HG02870 (cell line): ENCODE measurements around the gene AKR1C3.
"Not testable (repeated sequence)": the region's sequence is repeated elsewhere in the genome, so short reads cannot be mapped to it uniquely, and the experiment has no call there.

Experiments used
- ATAC-seq: cut with Tn5 transposase; IDR thresholded peaks from one replicate; pipeline ENCODE4 v1.9.1; 2021; ENCODE audit warnings: mild to moderate bottlenecking, moderate library complexity; ENCODE audit not compliant: unreplicated experiment

Gene AKR1C3

DNA sequence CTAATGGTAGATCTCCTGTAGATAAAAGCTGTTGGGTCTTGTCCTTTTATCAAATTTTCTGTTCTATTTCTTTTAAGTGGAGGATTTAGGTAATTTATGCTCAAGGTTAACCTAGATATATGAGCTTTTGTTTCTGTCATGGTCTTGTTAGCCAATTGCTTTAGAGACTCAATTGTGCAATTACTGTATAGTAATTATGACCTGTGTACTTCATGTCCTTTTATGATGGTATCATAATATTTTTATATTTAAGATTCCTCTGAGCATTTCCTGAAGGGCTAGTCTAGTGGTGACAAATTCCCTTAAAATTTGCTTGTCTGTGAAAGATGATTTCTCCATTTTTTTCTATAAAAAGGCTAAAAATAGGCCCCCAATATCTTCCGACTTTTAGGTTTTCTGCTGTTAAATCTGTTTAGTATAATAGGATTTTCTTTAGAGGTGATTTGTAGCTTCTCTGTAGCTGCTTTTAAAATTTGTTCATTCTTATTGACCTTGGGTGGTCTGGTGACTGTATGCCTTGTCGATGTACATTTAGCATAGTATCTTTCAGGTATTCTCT, 5.4 kb upstream of the AKR1C3 start:
- ATAC-seq, result no peak

DNA sequence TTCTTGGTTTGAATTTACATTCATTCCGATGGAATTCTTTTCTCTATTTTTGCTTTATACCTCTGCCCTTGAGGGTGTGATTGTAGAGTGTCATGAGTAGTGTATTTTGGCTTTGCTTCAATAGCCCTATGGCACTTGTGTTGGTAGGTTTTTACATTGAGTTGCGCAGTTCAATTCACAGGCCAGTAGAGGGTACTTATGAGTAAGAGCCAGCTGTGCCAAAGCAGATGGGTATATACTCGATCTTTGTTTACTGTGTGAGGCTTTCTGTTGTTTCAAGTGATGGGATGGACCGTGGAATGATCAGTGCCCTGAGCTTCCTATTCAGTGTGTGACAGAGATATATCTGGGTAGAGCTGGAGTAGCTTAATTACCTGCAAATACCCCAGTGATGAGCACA, 4.3 kb upstream of the AKR1C3 start:
- ATAC-seq, result peak; percentile 51

GRCh38 chr10:5090551-5090950, 3.7 kb upstream of the AKR1C3 start:
- ATAC-seq, result no peak

DNA sequence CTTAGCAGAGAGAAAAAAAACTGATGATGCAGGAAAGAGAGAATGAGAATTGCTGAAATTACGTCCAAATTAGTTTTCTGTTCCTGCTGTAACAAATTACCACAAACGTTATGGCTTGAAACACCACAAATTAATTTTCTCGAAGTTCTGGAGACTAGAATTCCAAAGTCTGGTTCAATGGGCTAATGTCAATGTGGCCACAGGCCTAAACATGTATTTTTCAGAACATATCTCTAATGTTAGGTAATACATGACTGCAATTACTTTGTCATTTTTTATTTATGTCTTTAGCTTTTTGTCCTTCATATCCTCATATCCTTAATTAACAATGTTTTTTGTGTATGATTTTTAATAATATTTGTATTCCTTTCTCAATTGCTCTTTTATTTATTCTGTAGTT, 3.0 kb upstream of the AKR1C3 start:
- no peak for ATAC-seq

DNA sequence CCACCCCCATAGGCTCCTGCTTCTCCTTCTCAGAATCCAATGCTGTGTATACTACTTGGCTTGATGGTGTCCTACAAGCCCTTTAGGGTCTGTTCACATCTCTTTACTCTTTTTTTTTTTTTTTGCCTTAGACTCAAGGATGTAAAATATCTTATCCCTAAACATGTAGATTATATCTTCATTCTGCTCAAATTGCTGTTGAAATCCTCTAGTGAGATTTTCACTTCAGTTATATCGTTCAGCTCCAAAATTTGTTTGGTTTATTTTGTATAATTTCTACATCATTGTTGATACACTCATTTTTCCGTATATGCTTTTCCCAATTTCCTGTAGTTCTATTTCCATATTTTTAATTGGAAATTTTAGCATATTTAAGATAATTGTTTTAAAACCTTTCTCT, 1.8 kb upstream of the AKR1C3 start:
- ATAC-seq, result no peak

DNA sequence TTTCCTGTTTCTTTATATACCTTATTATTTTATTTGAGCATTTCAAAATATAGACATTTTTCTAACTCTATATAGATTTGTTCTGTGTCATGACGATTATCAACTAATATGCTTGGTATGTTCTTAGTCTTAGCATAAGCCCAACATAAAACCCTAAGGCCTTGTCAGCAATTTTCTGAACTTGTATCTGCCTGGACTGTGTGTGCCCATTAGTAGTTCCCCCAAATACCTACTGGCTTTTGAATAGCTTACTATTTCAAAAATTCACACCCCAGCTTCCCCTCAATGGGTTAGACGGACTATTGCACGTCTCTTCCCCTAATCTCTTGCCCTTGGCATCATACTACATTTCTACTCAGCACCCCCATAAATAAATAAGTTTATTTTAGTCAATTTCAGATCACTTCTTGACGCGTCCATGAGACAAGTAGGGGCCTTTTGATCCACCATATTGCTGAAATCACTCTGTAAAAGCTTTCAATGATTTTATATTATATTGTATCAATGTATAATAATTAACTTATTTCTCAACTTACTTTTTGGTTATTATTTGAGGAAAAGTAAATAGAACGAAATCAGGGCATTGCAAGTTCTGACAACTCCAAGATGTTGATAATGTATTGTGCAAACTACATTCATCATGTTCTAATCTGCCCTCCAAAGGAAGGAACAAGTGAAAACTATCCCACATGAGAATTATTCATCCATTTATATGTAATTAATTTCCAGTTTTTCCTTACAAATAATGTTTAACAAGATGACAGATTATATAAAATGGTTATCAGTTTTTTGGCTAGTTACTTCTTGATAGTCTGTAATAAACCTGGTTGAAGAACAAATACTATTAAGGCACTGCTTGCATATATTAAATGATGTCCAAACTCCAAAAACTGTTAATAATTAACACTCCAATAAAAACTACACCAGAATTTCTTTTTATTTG, 1.1 kb upstream of the AKR1C3 start:
- ATAC-seq, result no peak

- no peak for ATAC-seq
Measured at GRCh38 chr10:5095687-5096086, 1.5 kb downstream of the AKR1C3 start.

GRCh38 chr10:5096108-5096507, 1.9 kb downstream of the AKR1C3 start:
- ATAC-seq, result no peak

DNA sequence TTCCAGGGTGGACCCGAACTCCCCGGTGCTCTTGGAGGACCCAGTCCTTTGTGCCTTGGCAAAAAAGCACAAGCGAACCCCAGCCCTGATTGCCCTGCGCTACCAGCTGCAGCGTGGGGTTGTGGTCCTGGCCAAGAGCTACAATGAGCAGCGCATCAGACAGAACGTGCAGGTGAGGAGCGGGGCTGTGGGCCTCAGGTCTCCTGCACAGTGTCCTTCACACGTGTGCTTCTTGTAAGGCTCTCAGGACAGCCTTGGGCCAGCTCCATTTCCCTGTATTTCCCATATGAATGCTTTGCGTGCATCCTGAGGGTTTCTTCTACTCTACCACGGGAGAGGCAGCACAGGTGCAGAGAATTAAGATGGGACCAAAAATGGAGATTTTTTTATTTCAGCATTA, 8.3 kb downstream of the AKR1C3 start:
- not testable (repeated sequence) for ATAC-seq

DNA sequence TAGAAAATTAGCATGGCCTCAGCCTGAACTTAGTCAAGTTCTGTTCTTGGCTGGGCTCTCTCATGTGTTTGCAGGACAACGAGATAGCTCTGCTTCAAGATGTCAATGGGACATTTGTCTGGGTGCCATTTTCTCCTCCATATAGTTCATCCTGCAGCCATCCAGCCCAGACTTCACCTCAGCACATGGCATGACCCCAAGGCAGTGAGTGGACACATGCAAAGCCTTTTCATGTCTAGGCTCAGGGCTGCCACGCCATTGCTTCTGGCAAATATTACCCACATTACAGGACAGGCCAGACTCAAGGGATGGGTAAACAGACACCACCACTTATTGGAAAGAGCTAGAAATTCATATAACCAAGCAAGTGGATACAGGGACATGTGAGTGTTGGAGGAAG, 9.3 kb downstream of the AKR1C3 start:
- ATAC-seq, result no peak

DNA sequence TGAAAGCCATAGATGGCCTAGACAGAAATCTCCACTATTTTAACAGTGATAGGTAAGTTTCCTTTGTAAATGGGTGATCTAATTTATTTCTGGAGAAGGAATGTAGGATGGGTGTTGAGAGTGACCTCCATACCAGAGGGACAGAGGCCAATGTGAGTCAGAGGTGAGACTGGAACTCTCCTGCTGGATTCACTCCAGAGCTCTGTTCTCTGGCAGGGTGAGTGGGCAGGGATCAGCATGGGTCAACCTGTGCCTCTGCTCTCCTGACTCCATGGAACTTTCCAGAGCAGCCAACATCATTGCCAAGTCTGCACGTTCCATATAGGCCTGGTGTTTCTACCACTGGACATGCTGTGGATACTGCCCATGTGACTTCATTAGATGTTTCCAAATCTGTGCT, 11.4 kb downstream of the AKR1C3 start:
- no peak for ATAC-seq

DNA sequence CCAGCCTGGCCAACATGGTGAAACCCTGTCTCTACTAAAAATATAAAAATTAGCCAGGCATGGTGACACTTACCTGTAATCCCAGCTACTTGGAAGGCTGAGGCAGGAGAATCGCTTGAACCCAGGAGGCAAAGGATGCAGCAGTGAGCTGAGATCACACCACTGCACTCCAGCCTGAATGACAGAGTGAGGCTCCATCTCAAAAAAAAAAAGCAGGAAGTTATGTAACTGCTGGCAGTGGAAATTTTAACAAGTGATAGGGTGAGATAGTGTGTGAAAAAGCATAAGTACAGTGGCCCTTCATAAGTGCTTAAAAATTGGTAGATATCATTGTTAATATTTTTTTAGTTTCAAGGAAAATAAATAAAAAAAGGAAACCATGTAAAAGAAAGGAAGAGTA, 12.3 kb downstream of the AKR1C3 start:
- ATAC-seq, result no peak

- ATAC-seq, result no peak
Measured at GRCh38 chr10:5107860-5108526, 13.8 kb downstream of the AKR1C3 start.

DNA sequence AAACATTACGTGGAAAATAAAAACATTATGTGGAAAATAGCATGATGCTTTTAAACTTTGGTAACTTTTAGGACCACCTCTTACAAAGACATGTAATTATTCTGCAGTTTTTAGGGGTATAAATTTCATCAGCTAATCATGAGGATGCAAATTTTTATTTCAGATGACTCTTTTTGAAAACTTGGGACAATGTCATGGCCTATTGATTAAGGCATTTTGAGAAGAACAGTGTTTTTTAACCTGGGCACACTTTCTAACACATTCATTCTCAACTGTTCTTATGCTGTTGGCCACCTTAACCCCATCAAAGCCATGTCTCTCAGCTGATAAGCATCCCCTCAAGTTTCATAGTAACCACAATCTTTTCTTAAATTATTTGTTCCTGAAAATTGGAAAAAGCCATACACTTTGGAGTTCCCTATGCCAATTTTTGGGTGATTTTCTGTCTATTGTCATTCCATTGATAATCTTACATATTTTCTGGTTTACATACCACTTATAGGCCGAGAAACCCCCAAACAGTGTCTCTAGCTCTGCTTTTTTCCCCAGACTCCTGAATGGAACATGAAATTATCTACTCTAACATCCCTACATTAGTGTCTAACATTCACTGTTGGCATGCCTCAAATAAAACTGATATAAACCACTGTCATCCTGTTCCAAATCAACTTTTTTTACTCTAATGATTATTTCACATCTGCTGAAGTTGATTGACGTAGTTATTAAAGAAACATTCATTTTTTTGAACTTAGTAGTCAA, 14.6 kb downstream of the AKR1C3 start:
- no peak for ATAC-seq

- ATAC-seq, result not testable (repeated sequence)
Measured at GRCh38 chr10:5109861-5110260, 15.6 kb downstream of the AKR1C3 start.

- ATAC-seq, result no peak
Measured at GRCh38 chr10:5116621-5117020, 22.4 kb downstream of the AKR1C3 start.

DNA sequence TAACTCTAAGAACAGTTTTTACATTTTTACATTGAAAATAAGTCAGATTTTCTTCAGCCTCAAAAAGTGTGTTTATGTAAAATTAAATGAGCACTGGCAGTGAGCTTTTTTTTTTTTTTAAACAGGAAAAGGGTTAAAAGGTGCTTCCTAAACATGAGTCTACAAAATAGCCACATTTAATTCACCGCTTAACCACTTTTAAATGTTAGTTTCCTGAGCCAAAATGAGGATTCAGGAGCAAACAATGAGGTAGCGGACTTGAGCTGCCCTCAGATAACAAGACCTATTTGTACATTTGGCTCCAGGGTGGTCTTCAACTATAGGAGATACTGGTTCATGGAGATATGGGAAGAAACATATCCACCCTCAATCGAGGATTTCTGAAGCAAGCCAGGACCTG, 22.8 kb downstream of the AKR1C3 start:
- ATAC-seq, result no peak

DNA sequence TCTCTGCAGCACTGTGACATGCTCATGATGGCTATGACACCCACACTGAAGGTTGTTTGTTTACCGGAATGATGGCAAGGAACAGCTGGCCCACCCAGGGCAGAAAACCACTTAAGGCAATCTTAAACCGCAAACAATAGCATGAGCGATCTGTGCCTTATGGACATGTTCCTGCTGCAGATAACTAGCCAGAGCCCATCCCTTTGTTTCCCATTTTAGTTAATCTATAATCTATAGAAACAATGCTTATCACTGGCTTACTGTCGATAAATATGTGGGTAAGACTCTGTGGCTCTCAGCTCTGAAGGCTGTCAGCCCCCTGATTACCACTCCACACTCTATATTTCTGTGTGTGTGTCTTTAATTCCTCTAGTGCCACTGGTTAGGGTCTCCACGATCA, 25.8 kb downstream of the AKR1C3 start:
- ATAC-seq, result not testable (repeated sequence)

- no peak for ATAC-seq
Measured at GRCh38 chr10:5123886-5124285, 29.7 kb downstream of the AKR1C3 start.

DNA sequence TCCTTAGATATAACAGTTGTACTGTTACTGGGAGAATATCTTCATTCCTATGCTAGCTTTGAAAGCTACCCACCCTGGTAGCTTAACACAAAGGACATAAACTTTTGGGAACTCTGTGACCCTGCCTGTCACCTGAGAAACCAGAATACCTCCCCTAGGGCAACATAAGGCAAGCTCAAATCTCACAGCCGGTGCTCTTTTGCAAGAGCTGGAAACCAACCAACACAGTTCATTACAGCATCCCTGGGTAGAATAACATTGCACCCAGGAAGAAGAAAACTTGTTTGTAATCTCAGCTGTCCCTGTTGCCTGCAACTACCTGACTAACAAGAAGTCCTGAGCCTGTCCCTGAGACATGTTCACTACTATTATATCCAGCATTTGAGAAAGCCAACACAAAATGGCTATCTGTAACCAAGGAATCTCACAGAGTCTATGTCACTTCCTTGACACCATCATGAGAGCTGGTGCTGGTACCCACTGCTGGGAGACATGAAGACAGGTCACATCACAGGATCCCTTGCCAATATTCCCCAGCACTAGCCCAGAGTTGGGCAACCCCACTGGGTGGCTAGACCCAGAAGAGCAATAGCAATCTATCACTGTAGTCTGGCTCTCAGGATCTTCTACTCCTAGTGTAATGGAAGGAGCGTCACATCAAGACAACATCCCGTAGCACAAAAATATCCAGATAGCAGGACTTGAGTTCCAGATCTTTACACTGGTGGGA, 31.3 kb downstream of the AKR1C3 start:
- ATAC-seq, result no peak

DNA sequence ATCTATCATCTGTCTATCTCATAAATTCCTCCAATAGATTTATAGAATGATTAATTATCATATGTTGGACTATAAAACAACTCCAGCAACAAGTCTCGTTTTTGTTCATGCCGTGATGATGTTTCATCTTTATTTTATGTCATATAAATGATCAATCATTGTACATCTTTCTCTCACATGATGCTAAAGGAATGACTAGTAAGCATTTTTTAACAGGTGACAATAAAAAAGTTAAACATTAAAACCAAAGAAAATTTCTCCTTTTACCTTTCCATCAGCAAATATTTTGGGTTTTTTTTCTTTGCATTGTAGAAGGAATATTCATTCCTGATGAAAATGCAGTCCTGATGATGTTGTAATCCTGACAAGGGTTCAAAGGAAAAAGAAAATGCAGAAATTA, 41.4 kb downstream of the AKR1C3 start:
- no peak for ATAC-seq
